Loucy (cell line): ENCODE results near the gene TBCE.
A peak's percentile ranks its signal among the peaks of the same experiment; 100 is the strongest.

ENCODE experiments used
- H2AFZ ChIP-seq: fragments of 200-600 bp; sonication (generic); 2 replicates; pipeline ENCODE4 v1.6.0; 2016; ENCODE audit warnings: antibody characterized with exemption, mild to moderate bottlenecking, low read length, moderate library complexity
- H3F3A ChIP-seq: fragments of 200-600 bp; 2 replicates; pipeline ENCODE4 v1.6.0; 2016; ENCODE audit warnings: antibody characterized with exemption, low read depth, mild to moderate bottlenecking
- H3K27me3 ChIP-seq: fragments of 200-600 bp; sonication (generic); 2 replicates; pipeline ENCODE4 v1.6.1; 2014; ENCODE audit warnings: low read length, mild to moderate bottlenecking; ENCODE audit not compliant: insufficient read depth, poor library complexity, severe bottlenecking
- H3K36me3 ChIP-seq: fragments of 200-600 bp; sonication (generic); 2 replicates; pipeline ENCODE4 v1.6.1; 2016; ENCODE audit warnings: low read length; ENCODE audit not compliant: insufficient read depth
- H3K4me1 ChIP-seq: fragments of 200-600 bp; sonication (generic); 2 replicates; pipeline ENCODE4 v1.5.1; 2014; ENCODE audit warnings: low read length, mild to moderate bottlenecking; ENCODE audit not compliant: insufficient read depth, poor library complexity, severe bottlenecking
- H3K4me2 ChIP-seq: fragments of 200-600 bp; sonication (generic); 2 replicates; pipeline ENCODE4 v1.6.0; 2014; ENCODE audit warnings: antibody characterized with exemption, low read length, low read depth, mild to moderate bottlenecking; ENCODE audit not compliant: poor library complexity, severe bottlenecking
- H3K4me3 ChIP-seq: fragments of 200-600 bp; sonication (generic); 2 replicates; pipeline ENCODE4 v1.5.1; 2014; ENCODE audit warnings: low read length, mild to moderate bottlenecking, mixed read lengths; ENCODE audit not compliant: poor library complexity, severe bottlenecking
- H3K79me2 ChIP-seq: fragments of 200-600 bp; sonication (generic); 2 replicates; pipeline ENCODE4 v1.6.1; 2014; ENCODE audit warnings: low read length; ENCODE audit not compliant: insufficient read depth
- H3K9ac ChIP-seq: fragments of 200-600 bp; sonication (generic); 2 replicates; pipeline ENCODE4 v1.6.0; 2014; ENCODE audit warnings: mild to moderate bottlenecking, low read depth, low read length, moderate library complexity; ENCODE audit not compliant: poor library complexity, severe bottlenecking
- H3K9me2 ChIP-seq: fragments of 200-600 bp; sonication (generic); replicated peaks from 2 replicates; pipeline ENCODE4 v1.6.1; 2016; ENCODE audit warnings: low read depth, low read length, mixed read lengths
- H3K9me3 ChIP-seq: fragments of 200-600 bp; sonication (generic); 2 replicates; pipeline ENCODE4 v1.6.1; 2014; ENCODE audit warnings: mild to moderate bottlenecking, antibody characterized with exemption, low read length, low read depth; ENCODE audit not compliant: insufficient read depth
- H4K20me1 ChIP-seq: fragments of 200-600 bp; sonication (generic); 2 replicates; pipeline ENCODE4 v1.6.0; 2014; ENCODE audit warnings: antibody characterized with exemption, low read length, mild to moderate bottlenecking; ENCODE audit not compliant: insufficient read depth, poor library complexity, severe bottlenecking
- CTCF ChIP-seq: fragments of 200-600 bp; sonication (generic); conservative IDR thresholded peaks from 2 replicates; pipeline ENCODE4 v1.5.1; 2014; ENCODE audit warnings: mild to moderate bottlenecking, antibody characterized with exemption, low read length
- EZH2phosphoT487 ChIP-seq: fragments of 200-600 bp; IDR thresholded peaks from 2 replicates; pipeline ENCODE4 v1.6.1; 2018; ENCODE audit warnings: antibody characterized with exemption, mild to moderate bottlenecking, moderate library complexity, borderline replicate concordance

TBCE gene

GRCh38 chr1:235486321-235486720 lies 119.1 kb downstream of the TBCE start:
- no peak overlapping the region for H3K9ac ChIP-seq

GRCh38 chr1:235491644-235492043 lies 124.4 kb downstream of the TBCE start:
- Histone ChIP-seq H3K9me3 (no peaks in the 10 kb centered on the region), H3K4me2 (peak overlapping the region; percentile 3), H3K9me2 (no peaks in the 10 kb centered on the region), H3K36me3 (peaks cover 25% of the 10 kb centered on the region), H3K79me2 (peaks cover 3% of the 10 kb centered on the region; the same call in 1 of the 2 replicates), H3K4me3 (no peak overlapping the region), H3K9ac (no peak overlapping the region), H3K4me1 (peaks cover 30% of the 10 kb centered on the region), H4K20me1 (no peaks in the 10 kb centered on the region), H3F3A (no peaks in the 10 kb centered on the region), H3K27me3 (no peaks in the 10 kb centered on the region), H2AFZ (no peak overlapping the region)
- TF ChIP-seq EZH2phosphoT487 (no peak), CTCF (no peak)

More at GRCh38 chr1:235486321-235486720, 119.1 kb downstream of the TBCE start:
- H3K4me3 ChIP-seq, result no peak overlapping the region
- H3F3A ChIP-seq, result no peaks in the 10 kb centered on the region
- peaks cover 31% of the 10 kb centered on the region for H3K36me3 ChIP-seq
- H3K4me2 ChIP-seq, result peak overlapping the region; percentile 53
- H3K79me2 ChIP-seq, result no peaks in the 10 kb centered on the region
- no peaks in the 10 kb centered on the region for H3K27me3 ChIP-seq
- no peak overlapping the region for H2AFZ ChIP-seq
- no peak for TF ChIP-seq EZH2phosphoT487
- no peak for TF ChIP-seq CTCF
- H4K20me1 ChIP-seq, result peaks cover 3% of the 10 kb centered on the region
- H3K9me2 ChIP-seq, result no peaks in the 10 kb centered on the region
- peaks cover 24% of the 10 kb centered on the region for H3K4me1 ChIP-seq
- H3K9me3 ChIP-seq, result no peaks in the 10 kb centered on the region

GRCh38 chr1:235494531-235494930 lies 127.3 kb downstream of the TBCE start:
- H3K36me3 ChIP-seq, result peaks cover 21% of the 10 kb centered on the region
- TF ChIP-seq EZH2phosphoT487 (no peak), CTCF (no peak)

More at GRCh38 chr1:235494531-235494930, 127.3 kb downstream of the TBCE start:
- Histone ChIP-seq H3K4me1 (peaks cover 26% of the 10 kb centered on the region), H3K9me3 (no peaks in the 10 kb centered on the region), H3K4me3 (no peak overlapping the region), H3K4me2 (no peak overlapping the region), H4K20me1 (peaks cover 3% of the 10 kb centered on the region), H3K79me2 (peaks cover 28% of the 10 kb centered on the region; the same call in 1 of the 2 replicates), H3K9me2 (no peaks in the 10 kb centered on the region), H3F3A (no peaks in the 10 kb centered on the region), H3K9ac (no peak overlapping the region), H3K27me3 (no peaks in the 10 kb centered on the region), H2AFZ (no peak overlapping the region)
